ENCODE measurements around the gene IGSF21.

DNA sequence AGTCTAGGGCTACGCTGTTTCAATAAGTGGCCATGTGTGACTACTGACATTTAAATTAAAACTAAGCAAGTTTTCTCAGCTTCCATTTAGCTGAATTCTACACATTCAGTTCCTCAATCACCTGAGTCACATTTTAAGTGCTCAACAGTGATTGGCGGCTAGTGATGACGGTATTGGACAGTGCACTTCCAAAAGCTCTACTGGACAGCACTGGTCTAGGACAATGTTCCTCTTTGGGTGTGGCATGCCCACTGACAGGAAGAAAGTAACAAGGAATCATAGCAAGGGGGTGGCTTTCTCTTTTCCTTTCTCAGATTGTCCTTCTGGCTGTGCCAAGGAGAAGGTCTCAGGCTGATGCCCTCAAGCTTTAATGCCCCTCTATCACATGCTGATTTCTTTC is 11.7 kb downstream of the IGSF21 start:
- TF ChIP-seq EP300 (IDR thresholded peaks at IDR 0.05) (no peak), POLR2AphosphoS5 (IDR thresholded peaks at IDR 0.05) (no peak), POLR2A (IDR thresholded peaks at IDR 0.05) (no peak)
- TF ChIP-seq, protein P1, sequence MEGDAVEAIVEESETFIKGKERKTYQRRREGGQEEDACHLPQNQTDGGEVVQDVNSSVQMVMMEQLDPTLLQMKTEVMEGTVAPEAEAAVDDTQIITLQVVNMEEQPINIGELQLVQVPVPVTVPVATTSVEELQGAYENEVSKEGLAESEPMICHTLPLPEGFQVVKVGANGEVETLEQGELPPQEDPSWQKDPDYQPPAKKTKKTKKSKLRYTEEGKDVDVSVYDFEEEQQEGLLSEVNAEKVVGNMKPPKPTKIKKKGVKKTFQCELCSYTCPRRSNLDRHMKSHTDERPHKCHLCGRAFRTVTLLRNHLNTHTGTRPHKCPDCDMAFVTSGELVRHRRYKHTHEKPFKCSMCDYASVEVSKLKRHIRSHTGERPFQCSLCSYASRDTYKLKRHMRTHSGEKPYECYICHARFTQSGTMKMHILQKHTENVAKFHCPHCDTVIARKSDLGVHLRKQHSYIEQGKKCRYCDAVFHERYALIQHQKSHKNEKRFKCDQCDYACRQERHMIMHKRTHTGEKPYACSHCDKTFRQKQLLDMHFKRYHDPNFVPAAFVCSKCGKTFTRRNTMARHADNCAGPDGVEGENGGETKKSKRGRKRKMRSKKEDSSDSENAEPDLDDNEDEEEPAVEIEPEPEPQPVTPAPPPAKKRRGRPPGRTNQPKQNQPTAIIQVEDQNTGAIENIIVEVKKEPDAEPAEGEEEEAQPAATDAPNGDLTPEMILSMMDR (IDR thresholded peaks at IDR 0.05), result no peak

Data from gastroesophageal sphincter (tissue), 3 donors.